Measurements from ENCODE around the gene ITGB7.

DNA sequence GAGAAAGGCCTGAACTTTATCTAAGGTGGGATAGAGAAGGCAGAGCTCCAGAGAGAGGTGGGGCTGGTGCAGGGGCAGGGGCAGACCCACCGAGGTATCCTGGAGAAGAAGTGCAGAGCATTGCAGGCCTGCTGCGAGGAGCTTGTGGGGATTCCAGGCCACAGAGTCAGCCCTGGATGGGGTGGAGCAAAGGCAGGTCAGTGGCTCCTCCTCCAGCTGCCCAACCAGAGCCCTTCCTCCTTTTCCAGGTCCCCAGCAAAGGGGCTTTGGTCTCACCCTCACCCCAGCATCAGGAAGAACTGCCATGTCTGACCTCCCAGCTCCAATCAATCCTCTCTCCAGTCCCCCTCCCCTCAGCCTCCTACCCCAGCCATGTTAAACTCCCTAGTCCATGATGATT is 46.4 kb downstream of the ITGB7 start:
- TF ChIP-seq, protein P1, sequence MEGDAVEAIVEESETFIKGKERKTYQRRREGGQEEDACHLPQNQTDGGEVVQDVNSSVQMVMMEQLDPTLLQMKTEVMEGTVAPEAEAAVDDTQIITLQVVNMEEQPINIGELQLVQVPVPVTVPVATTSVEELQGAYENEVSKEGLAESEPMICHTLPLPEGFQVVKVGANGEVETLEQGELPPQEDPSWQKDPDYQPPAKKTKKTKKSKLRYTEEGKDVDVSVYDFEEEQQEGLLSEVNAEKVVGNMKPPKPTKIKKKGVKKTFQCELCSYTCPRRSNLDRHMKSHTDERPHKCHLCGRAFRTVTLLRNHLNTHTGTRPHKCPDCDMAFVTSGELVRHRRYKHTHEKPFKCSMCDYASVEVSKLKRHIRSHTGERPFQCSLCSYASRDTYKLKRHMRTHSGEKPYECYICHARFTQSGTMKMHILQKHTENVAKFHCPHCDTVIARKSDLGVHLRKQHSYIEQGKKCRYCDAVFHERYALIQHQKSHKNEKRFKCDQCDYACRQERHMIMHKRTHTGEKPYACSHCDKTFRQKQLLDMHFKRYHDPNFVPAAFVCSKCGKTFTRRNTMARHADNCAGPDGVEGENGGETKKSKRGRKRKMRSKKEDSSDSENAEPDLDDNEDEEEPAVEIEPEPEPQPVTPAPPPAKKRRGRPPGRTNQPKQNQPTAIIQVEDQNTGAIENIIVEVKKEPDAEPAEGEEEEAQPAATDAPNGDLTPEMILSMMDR (IDR thresholded peaks at IDR 0.05; ENCODE audit: low read length), result no peak
- no peak for TF ChIP-seq EZH2 (optimal IDR thresholded peaks at IDR 0.05; ENCODE audit: low read depth, low read length)
- TF ChIP-seq EZH2phosphoT487 (IDR thresholded peaks at IDR 0.05; ENCODE audit: low read length), result no peak

Data from MM.1S (cell line).